ENCODE measurements around the gene UTS2B.

DNA sequence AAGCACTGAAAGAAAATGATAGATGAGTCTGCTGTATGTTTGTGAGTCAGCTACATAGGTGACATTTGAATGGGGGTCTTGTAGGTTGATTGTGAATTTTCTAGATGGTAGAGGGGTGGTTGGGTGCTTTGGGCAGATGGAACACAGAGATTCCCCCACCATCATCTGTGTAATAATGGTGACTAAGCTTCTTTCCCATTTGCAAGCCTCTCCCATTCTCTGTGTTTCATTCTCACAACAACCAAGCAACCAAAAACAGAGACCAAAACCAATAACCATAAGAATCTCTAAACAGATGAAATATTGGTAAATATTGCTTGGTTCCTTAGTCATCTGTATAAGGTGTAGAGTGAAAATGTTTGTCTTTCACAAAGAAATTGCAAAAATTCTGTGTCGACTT is 17.8 kb upstream of the UTS2B start:
- TF ChIP-seq CTCF (IDR thresholded peaks at IDR 0.05) (no peak), POLR2A (IDR thresholded peaks at IDR 0.05) (no peak)

Data from uterus (tissue), 2 donors.